ENCODE data around the gene CADPS. TPM values are rescaled to one million over a fixed set of nuclear protein-coding genes. Genes with fewer than 3 reads are reported as not detected.

Gene CADPS
- total and polyA plus RNA-seq, 5 donors from 2014 or later = not detected

- H3K27me3 Mint-ChIP-seq = peaks cover 33% of the 10 kb centered on the region
- peaks cover 15% of the 10 kb centered on the region for H3K27me3 ChIP-seq (ENCODE audit: control insufficient read depth, insufficient read depth, low read length)
- H3K9me3 Mint-ChIP-seq = peaks cover 0 to 6% (median 3%) of the 10 kb centered on the region in 7 donors
- DNase-seq (no peak), ATAC-seq (ENCODE audit: low read depth in 2 of 2) (no peak)
- no peaks in the 10 kb centered on the region for H3K36me3 ChIP-seq (ENCODE audit: control insufficient read depth, insufficient read depth, low read length)
- no peaks in the 10 kb centered on the region for H3K36me3 Mint-ChIP-seq
- H3K27ac Mint-ChIP-seq = peak overlapping the region in 1 of 3 donors; percentile 32
- peaks cover 0 to 2% (median 0%) of the 10 kb centered on the region in 4 donors for H3K4me1 Mint-ChIP-seq
- no peak overlapping the region for H3K27ac ChIP-seq (ENCODE audit: insufficient read depth, low read length, poor library complexity, severe bottlenecking)
- no peak overlapping the region for H3K4me3 ChIP-seq (ENCODE audit: low read depth, low read length)
- peaks cover 0 to 2% of the 10 kb centered on the region in 2 experiments for H3K9me3 ChIP-seq (ENCODE audit: control insufficient read depth in 2 of 2, low read length in 2 of 2)
- H3K4me3 Mint-ChIP-seq = no peak overlapping the region
- H3K4me1 ChIP-seq (ENCODE audit: control insufficient read depth, insufficient read depth, low read length, poor library complexity, severe bottlenecking) = no peaks in the 10 kb centered on the region
These were observed 2.9 kb downstream of the CADPS start for GRCh38 chr3:62872318-62872717.

GRCh38 chr3:62870321-62870720, 4.9 kb downstream of the CADPS start:
- ATAC-seq (ENCODE audit: low read depth in 2 of 2) (no peak), DNase-seq (no peak)
- peaks cover 0 to 2% (median 0%) of the 10 kb centered on the region in 4 donors for H3K4me1 Mint-ChIP-seq
- Histone ChIP-seq H3K27me3 (ENCODE audit: control insufficient read depth, insufficient read depth, low read length) (peaks cover 7% of the 10 kb centered on the region), H3K9me3 (ENCODE audit: control insufficient read depth in 2 of 2, low read length in 2 of 2) (no peaks in the 10 kb centered on the region), H3K27ac (ENCODE audit: insufficient read depth, low read length, poor library complexity, severe bottlenecking) (no peak overlapping the region), H3K36me3 (ENCODE audit: control insufficient read depth, insufficient read depth, low read length) (no peaks in the 10 kb centered on the region), H3K4me1 (ENCODE audit: control insufficient read depth, insufficient read depth, low read length, poor library complexity, severe bottlenecking) (no peaks in the 10 kb centered on the region), H3K4me3 (ENCODE audit: low read depth, low read length) (no peak overlapping the region)
- no peak overlapping the region for H3K4me3 Mint-ChIP-seq
- peaks cover 16% of the 10 kb centered on the region for H3K27me3 Mint-ChIP-seq
- H3K9me3 Mint-ChIP-seq = peaks cover 0 to 6% (median 0%) of the 10 kb centered on the region in 7 donors
- no peaks in the 10 kb centered on the region for H3K36me3 Mint-ChIP-seq
- H3K27ac Mint-ChIP-seq = no peak overlapping the region

GRCh38 chr3:62863648-62864047, 11.6 kb downstream of the CADPS start:
- H3K4me3 Mint-ChIP-seq = no peak overlapping the region
- DNase-seq (no peak), ATAC-seq (ENCODE audit: low read depth in 2 of 2) (no peak)
- H3K9me3 ChIP-seq (ENCODE audit: control insufficient read depth in 2 of 2, low read length in 2 of 2) = no peaks in the 10 kb centered on the region
- no peak overlapping the region for H3K27ac Mint-ChIP-seq
- H3K27me3 ChIP-seq (ENCODE audit: control insufficient read depth, insufficient read depth, low read length) = no peaks in the 10 kb centered on the region
- H3K36me3 ChIP-seq (ENCODE audit: control insufficient read depth, insufficient read depth, low read length) = no peaks in the 10 kb centered on the region
- H3K27me3 Mint-ChIP-seq = no peaks in the 10 kb centered on the region
- H3K4me3 ChIP-seq (ENCODE audit: low read depth, low read length) = no peak overlapping the region
- H3K4me1 ChIP-seq (ENCODE audit: control insufficient read depth, insufficient read depth, low read length, poor library complexity, severe bottlenecking) = no peaks in the 10 kb centered on the region
- peaks cover 0 to 9% (median 1%) of the 10 kb centered on the region in 7 donors for H3K9me3 Mint-ChIP-seq
- no peaks in the 10 kb centered on the region for H3K36me3 Mint-ChIP-seq
- no peak overlapping the region for H3K27ac ChIP-seq (ENCODE audit: insufficient read depth, low read length, poor library complexity, severe bottlenecking)
- H3K4me1 Mint-ChIP-seq = no peaks in the 10 kb centered on the region

- no peak for ATAC-seq (ENCODE audit: low read depth in 2 of 2)
- no peaks in the 10 kb centered on the region for H3K27me3 Mint-ChIP-seq
- H3K36me3 ChIP-seq (ENCODE audit: control insufficient read depth, insufficient read depth, low read length) = no peaks in the 10 kb centered on the region
These were observed 15.9 kb downstream of the CADPS start for GRCh38 chr3:62859203-62859791.

GRCh38 chr3:62845996-62846395, 29.2 kb downstream of the CADPS start:
- Mint-ChIP-seq H3K4me1 (no peaks in the 10 kb centered on the region), H3K36me3 (no peaks in the 10 kb centered on the region), H3K27ac (no peak overlapping the region), H3K4me3 (no peak overlapping the region), H3K9me3 (peaks cover 0 to 19% (median 2%) of the 10 kb centered on the region in 7 donors), H3K27me3 (no peaks in the 10 kb centered on the region)
- no peaks in the 10 kb centered on the region for H3K27me3 ChIP-seq (ENCODE audit: control insufficient read depth, insufficient read depth, low read length)
- H3K36me3 ChIP-seq (ENCODE audit: control insufficient read depth, insufficient read depth, low read length) = no peaks in the 10 kb centered on the region
- no peak for ATAC-seq (ENCODE audit: low read depth in 2 of 2)
- no peak overlapping the region for H3K27ac ChIP-seq (ENCODE audit: insufficient read depth, low read length, poor library complexity, severe bottlenecking)
- no peaks in the 10 kb centered on the region for H3K4me1 ChIP-seq (ENCODE audit: control insufficient read depth, insufficient read depth, low read length, poor library complexity, severe bottlenecking)
- H3K4me3 ChIP-seq (ENCODE audit: low read depth, low read length) = no peak overlapping the region
- no peaks in the 10 kb centered on the region for H3K9me3 ChIP-seq (ENCODE audit: control insufficient read depth in 2 of 2, low read length in 2 of 2)
- no peak for DNase-seq

More at GRCh38 chr3:62859203-62859791, 15.9 kb downstream of the CADPS start:
- no peaks in the 10 kb centered on the region for H3K27me3 ChIP-seq (ENCODE audit: control insufficient read depth, insufficient read depth, low read length)
- Mint-ChIP-seq H3K4me3 (no peak overlapping the region), H3K9me3 (peaks cover 0 to 9% (median 2%) of the 10 kb centered on the region in 7 donors), H3K4me1 (no peaks in the 10 kb centered on the region), H3K36me3 (no peaks in the 10 kb centered on the region), H3K27ac (no peak overlapping the region)
- no peak overlapping the region for H3K27ac ChIP-seq (ENCODE audit: insufficient read depth, low read length, poor library complexity, severe bottlenecking)
- DNase-seq = no peak
- H3K4me3 ChIP-seq (ENCODE audit: low read depth, low read length) = no peak overlapping the region
- H3K4me1 ChIP-seq (ENCODE audit: control insufficient read depth, insufficient read depth, low read length, poor library complexity, severe bottlenecking) = no peaks in the 10 kb centered on the region
- no peaks in the 10 kb centered on the region for H3K9me3 ChIP-seq (ENCODE audit: control insufficient read depth in 2 of 2, low read length in 2 of 2)

- DNase-seq (no peak), ATAC-seq (ENCODE audit: low read depth in 2 of 2) (no peak)
- Mint-ChIP-seq H3K9me3 (peaks cover 0 to 19% (median 4%) of the 10 kb centered on the region in 7 donors), H3K4me1 (no peaks in the 10 kb centered on the region), H3K27ac (no peak overlapping the region), H3K36me3 (no peaks in the 10 kb centered on the region), H3K4me3 (no peak overlapping the region), H3K27me3 (no peaks in the 10 kb centered on the region)
- Histone ChIP-seq H3K4me3 (ENCODE audit: low read depth, low read length) (no peak overlapping the region), H3K27ac (ENCODE audit: insufficient read depth, low read length, poor library complexity, severe bottlenecking) (no peak overlapping the region), H3K36me3 (ENCODE audit: control insufficient read depth, insufficient read depth, low read length) (no peaks in the 10 kb centered on the region), H3K4me1 (ENCODE audit: control insufficient read depth, insufficient read depth, low read length, poor library complexity, severe bottlenecking) (no peaks in the 10 kb centered on the region), H3K9me3 (ENCODE audit: control insufficient read depth in 2 of 2, low read length in 2 of 2) (no peaks in the 10 kb centered on the region), H3K27me3 (ENCODE audit: control insufficient read depth, insufficient read depth, low read length) (no peaks in the 10 kb centered on the region)
These were observed 31.7 kb downstream of the CADPS start for GRCh38 chr3:62843508-62843907.

GRCh38 chr3:62839748-62840147, 35.5 kb downstream of the CADPS start:
- Mint-ChIP-seq H3K27me3 (no peaks in the 10 kb centered on the region), H3K4me3 (no peak overlapping the region), H3K9me3 (peaks cover 0 to 12% (median 1%) of the 10 kb centered on the region in 7 donors), H3K36me3 (no peaks in the 10 kb centered on the region), H3K4me1 (no peaks in the 10 kb centered on the region), H3K27ac (no peak overlapping the region)
- Histone ChIP-seq H3K27ac (ENCODE audit: insufficient read depth, low read length, poor library complexity, severe bottlenecking) (no peak overlapping the region), H3K9me3 (ENCODE audit: control insufficient read depth in 2 of 2, low read length in 2 of 2) (no peaks in the 10 kb centered on the region), H3K4me3 (ENCODE audit: low read depth, low read length) (no peak overlapping the region), H3K36me3 (ENCODE audit: control insufficient read depth, insufficient read depth, low read length) (no peaks in the 10 kb centered on the region), H3K4me1 (ENCODE audit: control insufficient read depth, insufficient read depth, low read length, poor library complexity, severe bottlenecking) (no peaks in the 10 kb centered on the region), H3K27me3 (ENCODE audit: control insufficient read depth, insufficient read depth, low read length) (no peaks in the 10 kb centered on the region)
- no peak for DNase-seq
- ATAC-seq (ENCODE audit: low read depth in 2 of 2) = no peak

GRCh38 chr3:62837145-62837787, 38.0 kb downstream of the CADPS start:
- no peak overlapping the region for H3K4me3 Mint-ChIP-seq
- no peaks in the 10 kb centered on the region for H3K36me3 ChIP-seq (ENCODE audit: control insufficient read depth, insufficient read depth, low read length)
- ATAC-seq (ENCODE audit: low read depth in 2 of 2) (no peak), DNase-seq (no peak)
- H3K4me1 ChIP-seq (ENCODE audit: control insufficient read depth, insufficient read depth, low read length, poor library complexity, severe bottlenecking) = no peaks in the 10 kb centered on the region
- no peak overlapping the region for H3K27ac ChIP-seq (ENCODE audit: insufficient read depth, low read length, poor library complexity, severe bottlenecking)
- H3K36me3 Mint-ChIP-seq = no peaks in the 10 kb centered on the region
- H3K27ac Mint-ChIP-seq = no peak overlapping the region
- H3K4me1 Mint-ChIP-seq = no peaks in the 10 kb centered on the region
- H3K27me3 ChIP-seq (ENCODE audit: control insufficient read depth, insufficient read depth, low read length) = no peaks in the 10 kb centered on the region
- H3K9me3 ChIP-seq (ENCODE audit: control insufficient read depth in 2 of 2, low read length in 2 of 2) = no peaks in the 10 kb centered on the region
- H3K4me3 ChIP-seq (ENCODE audit: low read depth, low read length) = no peak overlapping the region
- peaks cover 0 to 8% (median 1%) of the 10 kb centered on the region in 7 donors for H3K9me3 Mint-ChIP-seq
- H3K27me3 Mint-ChIP-seq = no peaks in the 10 kb centered on the region

All from CD4-positive, CD25-positive, alpha-beta regulatory T cell (primary cell).